ENCODE results near the gene KCNIP2. TPM values are rescaled to one million over a fixed set of nuclear protein-coding genes. Genes with fewer than 3 reads are reported as not detected.
A peak's percentile ranks its signal among the peaks of the same experiment; 100 is the strongest.

Gene KCNIP2
- total RNA-seq, 6 experiments from 2014 or later: 0.53 to 1.9 (median 1.1) TPM

- DNase-seq: peak in 1 of 3 donors; percentile 2
- no peaks in the 10 kb centered on the region for H3K27me3 ChIP-seq
- TF ChIP-seq POLR2A (IDR thresholded peaks at IDR 0.05): no peak
- TF ChIP-seq CTCF (IDR thresholded peaks at IDR 0.05): no peak
- H3K9me3 ChIP-seq: no peaks in the 10 kb centered on the region
- intact Hi-C loops (cut with DNase I): no loop called here
- H3K4me1 ChIP-seq: peaks cover 0 to 7% (median 0%) of the 10 kb centered on the region in 4 donors
- no peaks in the 10 kb centered on the region for H3K36me3 ChIP-seq
- no peak overlapping the region for H3K4me3 ChIP-seq
- WGBS (ENCODE audit: insufficient coverage, low coverage, low lambda C conversion rate, missing lambda C conversion rate): 100% methylated on average over 1 of the region's 1 CpG
- ATAC-seq: no peak
- H3K27ac ChIP-seq: no peak overlapping the region
Observed at GRCh38 chr10:101833466-101833865, 10.1 kb downstream of the KCNIP2 start.

DNA sequence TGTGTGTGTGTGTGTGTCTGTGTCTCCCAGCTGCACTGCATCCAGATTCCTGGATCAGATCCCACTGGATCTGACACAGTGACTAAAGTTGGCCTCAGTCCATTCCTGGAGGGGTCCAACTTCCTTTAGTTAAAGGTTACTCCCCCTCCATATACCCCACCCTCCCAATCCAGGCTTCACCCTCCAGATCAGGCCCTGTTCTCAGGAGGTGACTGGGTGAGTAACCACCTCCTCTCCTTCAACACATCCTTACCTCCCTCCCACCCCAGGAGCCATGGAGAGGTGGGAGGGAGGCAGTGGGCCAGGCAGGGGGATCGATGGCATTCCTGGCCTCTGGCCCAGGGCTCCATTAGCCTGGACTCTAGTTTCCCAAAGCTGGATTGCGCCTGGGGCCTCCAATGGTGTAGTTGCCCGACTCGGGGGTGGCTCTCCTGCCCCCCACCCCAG, 11.3 kb downstream of the KCNIP2 start:
- 0% methylated on average over 1 of the region's 4 CpGs for WGBS (ENCODE audit: insufficient coverage, low coverage, low lambda C conversion rate, missing lambda C conversion rate)
- ATAC-seq: no peak

GRCh38 chr10:101831169-101831811, 12.3 kb downstream of the KCNIP2 start:
- peak in 2 of 3 donors; percentile 21 to 45 for DNase-seq

More for the DNA sequence above, 11.3 kb downstream of the KCNIP2 start:
- TF ChIP-seq POLR2A (IDR thresholded peaks at IDR 0.05): no peak
- no peak for TF ChIP-seq CTCF (IDR thresholded peaks at IDR 0.05)
- Histone ChIP-seq H3K36me3 (peaks cover 0 to under 1% (median 0%) of the 10 kb centered on the region in 4 donors), H3K9me3 (no peaks in the 10 kb centered on the region), H3K27me3 (no peaks in the 10 kb centered on the region), H3K4me1 (peaks cover 0 to 7% (median 0%) of the 10 kb centered on the region in 4 donors), H3K27ac (no peak overlapping the region), H3K4me3 (no peak overlapping the region)
- peak in 1 of 3 donors; percentile 20 for DNase-seq
- intact Hi-C loops (cut with DNase I): no loop called here

More at GRCh38 chr10:101831169-101831811, 12.3 kb downstream of the KCNIP2 start:
- intact Hi-C loops (cut with DNase I): no loop called here
- WGBS (ENCODE audit: insufficient coverage, low coverage, low lambda C conversion rate, missing lambda C conversion rate): 61% methylated on average over 3 of the region's 9 CpGs
- peaks cover 0 to 7% (median 0%) of the 10 kb centered on the region in 4 donors for H3K4me1 ChIP-seq
- H3K9me3 ChIP-seq: no peaks in the 10 kb centered on the region
- H3K27ac ChIP-seq: peak overlapping the region in 2 of 3 donors; percentile 39 to 43
- no peak for ATAC-seq
- H3K4me3 ChIP-seq: peak overlapping the region; percentile 44 to 59 (median 46)
- H3K27me3 ChIP-seq: no peaks in the 10 kb centered on the region
- TF ChIP-seq POLR2A (IDR thresholded peaks at IDR 0.05): no peak
- no peak for TF ChIP-seq CTCF (IDR thresholded peaks at IDR 0.05)
- peaks cover 0 to 2% (median 0%) of the 10 kb centered on the region in 4 donors for H3K36me3 ChIP-seq

Measured in right lobe of liver (tissue), 6 donors.